Measurements from ENCODE around the gene BCKDHB. TPM values are rescaled to one million over a fixed set of nuclear protein-coding genes. Genes with fewer than 3 reads are reported as not detected.
"Not testable (repeated sequence)": the region's sequence is repeated elsewhere in the genome, so short reads cannot be mapped to it uniquely, and the experiment has no call there.

Gene BCKDHB
- total RNA-seq, 4 donors from 2014 or later, result 12.0 to 32.4 (median 20.6) TPM

GRCh38 chr6:80209430-80209829 lies 103.0 kb downstream of the BCKDHB start:
- Histone ChIP-seq H3K27ac (no peak overlapping the region), H3K4me3 (no peak overlapping the region), H3K27me3 (no peaks in the 10 kb centered on the region), H3K4me1 (peaks cover 0 to 16% (median 0%) of the 10 kb centered on the region in 3 donors), H3K36me3 (peaks cover 0 to 6% of the 10 kb centered on the region in 2 donors), H3K9me3 (no peaks in the 10 kb centered on the region)
- WGBS, 2 donors (ENCODE audit: low coverage in 1 of 2), result 80 to 95% methylated on average over 1 of the region's 1 CpG
- TF ChIP-seq POLR2AphosphoS5 (IDR thresholded peaks at IDR 0.05) (no peak), POLR2A (IDR thresholded peaks at IDR 0.05) (no peak), EP300 (IDR thresholded peaks at IDR 0.05) (no peak)
- TF ChIP-seq, protein P1, sequence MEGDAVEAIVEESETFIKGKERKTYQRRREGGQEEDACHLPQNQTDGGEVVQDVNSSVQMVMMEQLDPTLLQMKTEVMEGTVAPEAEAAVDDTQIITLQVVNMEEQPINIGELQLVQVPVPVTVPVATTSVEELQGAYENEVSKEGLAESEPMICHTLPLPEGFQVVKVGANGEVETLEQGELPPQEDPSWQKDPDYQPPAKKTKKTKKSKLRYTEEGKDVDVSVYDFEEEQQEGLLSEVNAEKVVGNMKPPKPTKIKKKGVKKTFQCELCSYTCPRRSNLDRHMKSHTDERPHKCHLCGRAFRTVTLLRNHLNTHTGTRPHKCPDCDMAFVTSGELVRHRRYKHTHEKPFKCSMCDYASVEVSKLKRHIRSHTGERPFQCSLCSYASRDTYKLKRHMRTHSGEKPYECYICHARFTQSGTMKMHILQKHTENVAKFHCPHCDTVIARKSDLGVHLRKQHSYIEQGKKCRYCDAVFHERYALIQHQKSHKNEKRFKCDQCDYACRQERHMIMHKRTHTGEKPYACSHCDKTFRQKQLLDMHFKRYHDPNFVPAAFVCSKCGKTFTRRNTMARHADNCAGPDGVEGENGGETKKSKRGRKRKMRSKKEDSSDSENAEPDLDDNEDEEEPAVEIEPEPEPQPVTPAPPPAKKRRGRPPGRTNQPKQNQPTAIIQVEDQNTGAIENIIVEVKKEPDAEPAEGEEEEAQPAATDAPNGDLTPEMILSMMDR (IDR thresholded peaks at IDR 0.05), result no peak
- ATAC-seq, result no peak

- no peaks in the 10 kb centered on the region for H3K36me3 ChIP-seq
- ATAC-seq, result peak; percentile 65
- H3K27ac ChIP-seq, result peak overlapping the region in 2 of 4 donors; percentile 24 to 26
- no peak overlapping the region for H3K4me3 ChIP-seq
- TF ChIP-seq POLR2AphosphoS5 (IDR thresholded peaks at IDR 0.05) (peak; percentile 88), EP300 (IDR thresholded peaks at IDR 0.05) (no peak)
- 15 to 20% methylated on average over 2 to 3 of the region's 3 CpGs for WGBS, 2 donors (ENCODE audit: low coverage in 1 of 2)
- H3K9me3 ChIP-seq, result no peaks in the 10 kb centered on the region
- no peaks in the 10 kb centered on the region for H3K27me3 ChIP-seq
- peaks cover 0 to 23% (median 0%) of the 10 kb centered on the region in 3 donors for H3K4me1 ChIP-seq
Observed at GRCh38 chr6:80210618-80211017, 104.1 kb downstream of the BCKDHB start.

- WGBS, 2 donors (ENCODE audit: low coverage in 1 of 2), result 90 to 92% methylated on average over 3 of the region's 3 CpGs
- ATAC-seq, result no peak
- H3K27me3 ChIP-seq, result no peaks in the 10 kb centered on the region
- peaks cover 0 to 23% (median 0%) of the 10 kb centered on the region in 3 donors for H3K4me1 ChIP-seq
- peak overlapping the region in 2 of 4 donors; percentile 24 to 26 for H3K27ac ChIP-seq
- TF ChIP-seq, protein P1 (IDR thresholded peaks at IDR 0.05), result no peak
- TF ChIP-seq POLR2AphosphoS5 (IDR thresholded peaks at IDR 0.05) (no peak), EP300 (IDR thresholded peaks at IDR 0.05) (no peak), POLR2A (IDR thresholded peaks at IDR 0.05) (no peak)
- H3K4me3 ChIP-seq, result no peak overlapping the region
- H3K9me3 ChIP-seq, result no peaks in the 10 kb centered on the region
- no peaks in the 10 kb centered on the region for H3K36me3 ChIP-seq
Observed at GRCh38 chr6:80211286-80211685, 104.8 kb downstream of the BCKDHB start.

- not testable (repeated sequence) for H3K36me3 ChIP-seq, H3K4me3 ChIP-seq, ATAC-seq, H3K27ac ChIP-seq, H3K27me3 ChIP-seq, H3K9me3 ChIP-seq
- 96 to 97% methylated on average over 3 to 4 of the region's 4 CpGs for WGBS, 2 donors (ENCODE audit: low coverage in 1 of 2)
- peaks cover 0 to 24% (median 0%) of the 10 kb centered on the region in 3 donors for H3K4me1 ChIP-seq
Observed at GRCh38 chr6:80211890-80212289, 105.4 kb downstream of the BCKDHB start.

GRCh38 chr6:80214436-80215022 lies 108.1 kb downstream of the BCKDHB start:
- H3K4me3 ChIP-seq, result no peak overlapping the region
- no peaks in the 10 kb centered on the region for H3K27me3 ChIP-seq
- H3K9me3 ChIP-seq, result no peaks in the 10 kb centered on the region
- ATAC-seq, result peak; percentile 51
- no peaks in the 10 kb centered on the region for H3K36me3 ChIP-seq
- H3K27ac ChIP-seq, result no peak overlapping the region
- TF ChIP-seq, protein P1 (IDR thresholded peaks at IDR 0.05), result peak; percentile 34 to 75 (median 58)
- TF ChIP-seq EP300 (IDR thresholded peaks at IDR 0.05), result no peak
- H3K4me1 ChIP-seq, result peaks cover 0 to 36% (median 0%) of the 10 kb centered on the region in 3 donors
- WGBS, 2 donors (ENCODE audit: low coverage in 1 of 2), result 47 to 49% methylated on average over 4 of the region's 4 CpGs

DNA sequence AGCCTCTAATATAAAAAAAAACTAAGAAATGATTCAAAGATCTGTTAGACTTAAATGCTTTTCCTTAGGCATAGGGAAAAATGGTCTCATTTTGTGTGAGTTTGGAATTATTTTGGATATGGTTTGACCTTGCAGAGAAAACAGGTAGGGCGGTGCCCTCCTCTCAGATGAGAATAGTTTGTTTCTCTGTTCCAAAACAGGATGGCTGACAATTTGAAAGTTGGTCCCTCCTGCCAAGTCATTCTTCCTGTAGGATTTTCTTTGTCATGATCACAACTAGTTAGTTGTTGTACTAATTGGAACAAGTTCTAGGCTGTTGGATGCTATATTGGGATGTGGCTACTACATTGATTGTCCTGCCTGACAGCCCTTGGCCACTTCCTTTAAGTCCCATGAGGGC lies 108.6 kb downstream of the BCKDHB start:
- no peak for ATAC-seq
- H3K4me1 ChIP-seq, result peaks cover 0 to 36% (median 0%) of the 10 kb centered on the region in 3 donors
- TF ChIP-seq, protein P1 (IDR thresholded peaks at IDR 0.05), result no peak
- TF ChIP-seq POLR2A (IDR thresholded peaks at IDR 0.05), result no peak

More for the DNA sequence above, 108.6 kb downstream of the BCKDHB start:
- no peaks in the 10 kb centered on the region for H3K27me3 ChIP-seq
- H3K36me3 ChIP-seq, result no peaks in the 10 kb centered on the region
- H3K9me3 ChIP-seq, result no peaks in the 10 kb centered on the region
- WGBS, 2 donors (ENCODE audit: low coverage in 1 of 2), result 88 to 100% methylated on average over 1 of the region's 1 CpG
- no peak overlapping the region for H3K4me3 ChIP-seq
- H3K27ac ChIP-seq, result no peak overlapping the region
